Right lobe of liver (tissue), 4 donors: Measurements from ENCODE around the gene ST6GALNAC4.

Experiments
- CTCF ChIP-seq, 4 donors: fragments of 200-600 bp in 3 of 4; fragments of 450-650 bp in 1 of 4; IDR thresholded peaks; one replicate each; pipeline versions ENCODE4 v1.5.1 to v1.8.0; 2016 to 2022; ENCODE audit warnings: antibody characterized with exemption in 4 of 4, mild to moderate bottlenecking in 2 of 4
- POLR2A ChIP-seq: fragments of 450-650 bp; IDR thresholded peaks from one replicate; pipeline ENCODE4 v1.6.1; 2017; ENCODE audit warnings: antibody characterized with exemption, mild to moderate bottlenecking
- donor health status: DM: no; HTN: no; CAD: no.
- donor health status: DM: no; HTN: no; CAD: no.
- donor health status: DM: no; HTN: yes; CAD: no.

GRCh38 chr9:127946728-127947127 lies 29.9 kb upstream of the ST6GALNAC4 start:
- TF ChIP-seq CTCF (IDR thresholded peaks at IDR 0.05): no peak
- TF ChIP-seq POLR2A: no peak
